H1 (cell line): ENCODE measurements around the gene TMEM51. TPM values are rescaled to one million over a fixed set of nuclear protein-coding genes. Genes with fewer than 3 reads are reported as not detected.

Source experiments
- CTCF ChIA-PET: fragments of 300-600 bp; sonication (Branson Sonifier 250); formaldehyde crosslinking; loops from one replicate; lab custom pipeline; 2021; ENCODE audit not compliant: partially characterized antibody; lab: Charles Lee
- POLR2A ChIA-PET: fragments of 300-600 bp; sonication (Branson Sonifier 250); formaldehyde crosslinking; loops from one replicate; lab custom pipeline; 2021; ENCODE audit warnings: inconsistent platforms; ENCODE audit not compliant: partially characterized antibody; lab: Charles Lee
- DNase-seq, 2 experiments: peaks; one replicate each; pipeline versions ENCODE4 v3.0.0 to v3.0.0-alpha.2; 2010 to 2022; ENCODE audit warnings: low spot score in 2 of 2, low read depth in 1 of 2, mixed read lengths in 1 of 2
- FAIRE-seq: peaks from 2 replicates; lab custom pipeline; 2011; peaks lifted over from hg19 to GRCh38; lab: Jason Lieb, UNC
- H2AFZ ChIP-seq: 2 replicates; pipeline ENCODE4 v1.8.1; 2012; ENCODE audit warnings: low read length, inconsistent platforms
- H2AK5ac ChIP-seq: 2 replicates; pipeline ENCODE4 v1.6.1; 2013; ENCODE audit warnings: low read depth, low read length
- H2BK120ac ChIP-seq: replicated peaks from 2 replicates; pipeline ENCODE3; 2013; ENCODE audit warnings: low read depth, low read length, inconsistent platforms
- H2BK12ac ChIP-seq: 2 replicates; pipeline ENCODE4 v1.6.1; 2013; ENCODE audit warnings: low read depth, low read length
- H2BK15ac ChIP-seq: 2 replicates; pipeline ENCODE4 v1.6.1; 2013; ENCODE audit warnings: low read length
- H2BK20ac ChIP-seq: 2 replicates; pipeline ENCODE4 v1.6.1; 2013; ENCODE audit warnings: low read length
- H2BK5ac ChIP-seq: 2 replicates; pipeline ENCODE4 v1.6.1; 2013; ENCODE audit warnings: low read depth, low read length
- H3K14ac ChIP-seq: 2 replicates; pipeline ENCODE4 v1.6.1; 2013; ENCODE audit warnings: inconsistent platforms; ENCODE audit not compliant: insufficient read length
- H3K18ac ChIP-seq: 2 replicates; pipeline ENCODE4 v1.6.1; 2013; ENCODE audit warnings: low read length; ENCODE audit errors: extremely low read depth
- H3K23ac ChIP-seq: 2 replicates; pipeline ENCODE4 v1.6.1; 2013; ENCODE audit warnings: inconsistent platforms; ENCODE audit not compliant: insufficient read length
- H3K23me2 ChIP-seq: 2 replicates; pipeline ENCODE4 v1.6.1; 2013; ENCODE audit warnings: low read depth, low read length
- H3K27ac ChIP-seq: 2 replicates; pipeline ENCODE4 v1.6.1; 2011; ENCODE audit warnings: low read depth, low read length, inconsistent platforms
- H3K27me3 ChIP-seq, 4 experiments: replicated peaks in 1 of 4; 1 replicate in 1 of 4; 2 replicates in 3 of 4; pipeline versions ENCODE4 v1.6.1 to v1.8.1; 2011 to 2013; ENCODE audit warnings: low read length in 3 of 4, mild to moderate bottlenecking in 3 of 4, inconsistent platforms in 2 of 4, mixed read lengths in 2 of 4, moderate library complexity in 1 of 4; ENCODE audit not compliant: control insufficient read depth in 3 of 4, insufficient read depth in 3 of 4; ENCODE audit errors: extremely low read depth in 1 of 4
- H3K36me3 ChIP-seq, 4 experiments: 2 replicates each; pipeline versions ENCODE4 v1.6.1 to v1.8.1; 2011 to 2013; ENCODE audit warnings: mild to moderate bottlenecking in 4 of 4, low read length in 3 of 4, moderate library complexity in 2 of 4, control low read depth in 1 of 4, inconsistent platforms in 1 of 4; ENCODE audit not compliant: insufficient read depth in 4 of 4, control insufficient read depth in 2 of 4
- H3K4ac ChIP-seq: replicated peaks from 2 replicates; pipeline ENCODE3; 2013; ENCODE audit warnings: low read length, low read depth, mixed read lengths, inconsistent platforms; ENCODE audit not compliant: insufficient read length
- H3K4me1 ChIP-seq, 4 experiments: replicated peaks in 1 of 4; 1 replicate in 1 of 4; 2 replicates in 3 of 4; pipeline versions ENCODE4 v1.6.1 to v1.8.1; 2011 to 2013; ENCODE audit warnings: low read length in 3 of 4, inconsistent platforms in 2 of 4, mixed read lengths in 1 of 4; ENCODE audit not compliant: insufficient read depth in 4 of 4, control insufficient read depth in 3 of 4
- H3K4me2 ChIP-seq, 2 experiments: 2 replicates each; pipeline versions ENCODE4 v1.6.1 to v1.8.1; 2011 to 2013; ENCODE audit warnings: low read depth in 2 of 2, low read length in 2 of 2, control low read depth in 1 of 2, inconsistent platforms in 1 of 2, mild to moderate bottlenecking in 1 of 2; ENCODE audit not compliant: insufficient read depth in 1 of 2
- H3K4me3 ChIP-seq, 4 experiments: fragments of 200-600, 300-600 bp in 1 of 4; sonication (generic), shearing (Covaris generic), sonication (Bioruptor Twin) in 1 of 4; 2 replicates each; pipeline versions ENCODE4 v1.5.1 to v1.8.1; 2011 to 2016; ENCODE audit warnings: low read length in 4 of 4, low read depth in 3 of 4, control low read depth in 2 of 4, inconsistent platforms in 2 of 4, mild to moderate bottlenecking in 2 of 4, mixed read lengths in 1 of 4, moderate library complexity in 1 of 4; ENCODE audit not compliant: insufficient read depth in 2 of 4; ENCODE audit errors: extremely low read depth in 1 of 4
- H3K56ac ChIP-seq: replicated peaks from 2 replicates; pipeline ENCODE3; 2013; ENCODE audit warnings: low read depth, mild to moderate bottlenecking, mixed read lengths, low read length, inconsistent platforms; ENCODE audit not compliant: insufficient read length
- H3K79me1 ChIP-seq: 2 replicates; pipeline ENCODE4 v1.6.1; 2013; ENCODE audit warnings: low read depth, low read length, control low read depth
- H3K79me2 ChIP-seq, 2 experiments: 2 replicates each; pipeline versions ENCODE4 v1.6.1 to v1.8.1; 2012 to 2013; ENCODE audit warnings: low read length in 2 of 2, mild to moderate bottlenecking in 2 of 2, inconsistent platforms in 1 of 2; ENCODE audit not compliant: insufficient read depth in 2 of 2, control insufficient read depth in 1 of 2
- H3K9ac ChIP-seq, 4 experiments: replicated peaks in 1 of 4; 1 replicate in 1 of 4; 2 replicates in 3 of 4; pipeline versions ENCODE4 v1.6.1 to v1.8.1; 2011 to 2013; ENCODE audit warnings: low read depth in 3 of 4, low read length in 3 of 4, control low read depth in 2 of 4, mild to moderate bottlenecking in 2 of 4, moderate library complexity in 2 of 4, inconsistent platforms in 1 of 4; ENCODE audit errors: extremely low read depth in 1 of 4
- H3K9me3 ChIP-seq, 2 experiments: 2 replicates each; pipeline versions ENCODE4 v1.6.1 to v1.8.1; 2012 to 2013; ENCODE audit warnings: mild to moderate bottlenecking in 2 of 2, moderate library complexity in 2 of 2, control low read depth in 1 of 2, inconsistent platforms in 1 of 2, low read depth in 1 of 2, low read length in 1 of 2, mixed read lengths in 1 of 2; ENCODE audit not compliant: insufficient read depth in 2 of 2
- H4K20me1 ChIP-seq, 2 experiments: replicated peaks in 1 of 2; 2 replicates each; pipeline versions ENCODE3 to v1.8.1; 2011 to 2013; ENCODE audit warnings: inconsistent platforms in 2 of 2, low read length in 2 of 2, mild to moderate bottlenecking in 1 of 2; ENCODE audit not compliant: insufficient read depth in 2 of 2, control insufficient read depth in 1 of 2
- H4K5ac ChIP-seq: 2 replicates; pipeline ENCODE4 v1.6.1; 2013; ENCODE audit warnings: low read length, low read depth, mixed read lengths, inconsistent platforms; ENCODE audit not compliant: insufficient read length
- H4K8ac ChIP-seq: 2 replicates; pipeline ENCODE4 v1.8.0; 2013; ENCODE audit warnings: mild to moderate bottlenecking, moderate library complexity, low read length, inconsistent platforms; ENCODE audit not compliant: insufficient read depth; ENCODE audit errors: extremely low read depth
- H4K91ac ChIP-seq: replicated peaks from 2 replicates; pipeline ENCODE3; 2013; ENCODE audit warnings: low read length, mixed read lengths, inconsistent platforms; ENCODE audit not compliant: insufficient read length
- ASH2L ChIP-seq: fragments of 200-600, 300-600 bp; sonication (generic); IDR thresholded peaks from one replicate; pipeline ENCODE4 v1.7.1; 2017; ENCODE audit warnings: low read length
- CBX5 ChIP-seq: fragments of 300-800, 300-1000 bp; sonication (generic); IDR thresholded peaks from 2 replicates; pipeline ENCODE4 v1.7.1; 2016; ENCODE audit warnings: antibody characterized with exemption, low read length, low read depth
- CHD1 ChIP-seq: IDR thresholded peaks from 2 replicates; pipeline ENCODE4 v1.6.1; 2012; ENCODE audit warnings: low read depth, low read length, improper control_type of control experiment
- CREB1 ChIP-seq: IDR thresholded peaks from 2 replicates; pipeline ENCODE4 v1.6.1; 2012; ENCODE audit warnings: inconsistent platforms
- EGR1 ChIP-seq: IDR thresholded peaks from 2 replicates; pipeline ENCODE4 v1.6.1; 2011; ENCODE audit warnings: low read depth, low read length, borderline replicate concordance
- GABPA ChIP-seq: IDR thresholded peaks from 2 replicates; pipeline ENCODE4 v1.6.1; 2011; ENCODE audit warnings: mild to moderate bottlenecking, low read length, moderate library complexity, borderline replicate concordance; ENCODE audit not compliant: insufficient read depth
- HDAC2 ChIP-seq, 2 experiments: fragments of 300-600 bp in 1 of 2; sonication (generic) in 1 of 2; IDR thresholded peaks; 2 replicates each; pipeline ENCODE4 v1.6.1; 2011 to 2012; ENCODE audit warnings: low read depth in 2 of 2, low read length in 2 of 2, mild to moderate bottlenecking in 2 of 2, moderate library complexity in 2 of 2, borderline replicate concordance in 1 of 2, inconsistent platforms in 1 of 2
- HDAC6 ChIP-seq: IDR thresholded peaks from one replicate; pipeline ENCODE4 v1.7.1; 2012; ENCODE audit warnings: low read depth, mild to moderate bottlenecking, inconsistent platforms, low read length, moderate library complexity
- KDM5A ChIP-seq: fragments of 200-600 bp; IDR thresholded peaks from 2 replicates; pipeline ENCODE4 v1.7.1; 2012; ENCODE audit warnings: mild to moderate bottlenecking, low read length, inconsistent platforms, mixed read lengths
- RAD21 ChIP-seq, 2 experiments: IDR thresholded peaks in 1 of 2; conservative IDR thresholded peaks in 1 of 2; 2 replicates each; pipeline ENCODE4 v1.6.1; 2011; ENCODE audit warnings: low read depth in 2 of 2, low read length in 2 of 2, improper control_type of control experiment in 1 of 2, inconsistent platforms in 1 of 2, mild to moderate bottlenecking in 1 of 2, moderate library complexity in 1 of 2
- RFX5 ChIP-seq: IDR thresholded peaks from 2 replicates; pipeline ENCODE4 v1.6.1; 2011; ENCODE audit warnings: low read depth, low read length, improper control_type of control experiment, borderline replicate concordance
- RXRA ChIP-seq: IDR thresholded peaks from 2 replicates; pipeline ENCODE4 v1.6.1; 2011; ENCODE audit warnings: low read depth, mild to moderate bottlenecking, low read length, moderate library complexity; ENCODE audit not compliant: insufficient read depth
- SIX5 ChIP-seq: IDR thresholded peaks from 2 replicates; pipeline ENCODE4 v1.6.1; 2011; ENCODE audit warnings: mild to moderate bottlenecking, low read depth, low read length
- TAF1 ChIP-seq: IDR thresholded peaks from 2 replicates; pipeline ENCODE4 v1.6.1; 2011; ENCODE audit warnings: mild to moderate bottlenecking, low read depth, low read length
- TBP ChIP-seq: IDR thresholded peaks from 2 replicates; pipeline ENCODE4 v1.6.1; 2011; ENCODE audit warnings: low read depth, low read length, improper control_type of control experiment
- WGBS, 2 experiments: shearing (Covaris generic) in 1 of 2; methylation state at CpG; one replicate each; pipeline versions ENCODE4 v1.1.6 to v1.1.7; 2013 to 2015; ENCODE audit warnings: low lambda C conversion rate in 2 of 2, mixed read lengths in 2 of 2, inconsistent platforms in 1 of 2, low coverage in 1 of 2, missing lambda C conversion rate in 1 of 2; ENCODE audit not compliant: insufficient replicate concordance in 2 of 2, insufficient coverage in 1 of 2, insufficient read length in 1 of 2; ENCODE audit errors: extremely low coverage in 1 of 2, missing lambda C conversion rate in 1 of 2; 5-methylcytosine and 5-hydroxymethylcytosine counted together
- polyA plus RNA-seq, 7 experiments: library from polyadenylated mRNA; depleted of rRNA in 3 of 7; stranded (reverse) in 5 of 7; unstranded in 2 of 7; fragments of >200 nt in 5 of 7; fragments of 200-250 nt in 2 of 7; gene quantifications; 1 replicate in 5 of 7; 2 replicates in 1 of 7; 4 replicates in 1 of 7; pipeline versions ENCODE4 v1.2.1 to v1.2.3, GENCODE V29; 2011 to 2013; ENCODE audit warnings: missing spikeins in 2 of 7, mixed read lengths in 2 of 7
- total RNA-seq: library from RNA; stranded (reverse); fragmentation: NEBNext Ultra II Directional; extraction: Animal tissue kit (Norgen Biotek cat#: 25700); gene quantifications from 2 replicates; pipeline ENCODE4 v1.2.1, GENCODE V29; 2021

The TMEM51 gene
- total and polyA plus RNA-seq, 2 of the 8 experiments (the other 6 are each of a cell fraction or from before 2014, with no cell fraction given) = 9.9 to 10.7 TPM

DNA sequence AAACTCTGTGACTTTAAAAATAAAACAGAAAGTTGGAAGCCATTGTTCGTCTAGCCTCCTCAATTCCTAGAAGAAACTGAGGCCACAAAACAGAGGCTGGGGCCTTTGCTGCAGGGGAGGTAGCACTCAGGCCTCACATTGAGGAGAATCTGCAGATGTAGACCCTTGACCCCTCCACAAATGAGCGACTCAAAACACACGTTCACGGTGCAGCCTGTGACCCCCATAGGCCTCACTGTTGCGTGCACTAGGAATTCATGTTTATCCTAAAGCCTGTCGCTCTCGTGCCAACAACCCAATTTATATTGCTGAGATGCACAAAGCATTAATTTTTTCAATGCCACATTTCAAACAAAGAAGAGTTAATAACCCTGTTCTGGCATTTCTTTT is 5.6 kb downstream of the TMEM51 start:
- Histone ChIP-seq H4K20me1 (peaks cover 11 to 15% of the 10 kb centered on the region in 2 experiments), H2BK12ac (no peak overlapping the region), H3K27ac (no peak overlapping the region), H2BK5ac (no peak overlapping the region), H4K91ac (no peak overlapping the region), H3K9me3 (no peaks in the 10 kb centered on the region), H4K5ac (no peak overlapping the region), H3K79me1 (peaks cover 5% of the 10 kb centered on the region; the same call in 1 of the 2 replicates), H3K23ac (no peak overlapping the region), H2BK20ac (no peak overlapping the region), H3K4me1 (peaks cover 3 to 15% (median 9%) of the 10 kb centered on the region in 4 experiments; a peak in 6 of 7 replicates), H3K36me3 (no peaks in the 10 kb centered on the region), H3K56ac (no peak overlapping the region), H3K14ac (no peak overlapping the region), H2AFZ (no peak overlapping the region), H2BK120ac (no peak overlapping the region), H4K8ac (no peak overlapping the region), H3K4ac (no peak overlapping the region), H3K4me3 (no peak overlapping the region), H3K27me3 (peaks cover 0 to 5% (median 2%) of the 10 kb centered on the region in 4 experiments; a peak in 4 of 7 replicates), H2BK15ac (no peak overlapping the region), H3K4me2 (no peak overlapping the region), H2AK5ac (no peak overlapping the region), H3K18ac (no peak overlapping the region), H3K79me2 (peaks cover 0 to 38% of the 10 kb centered on the region in 2 experiments; a peak in 3 of 4 replicates), H3K9ac (no peak overlapping the region), H3K23me2 (peaks cover 5% of the 10 kb centered on the region; the same call in 1 of the 2 replicates)
- ChIA-PET CTCF (interaction anchor here (1.0 to 4.1 kb wide), 2 partner anchors 31 to 45 kb away, joined by 9 to 15 read pairs; no protein-coding TSS in a partner anchor), POLR2A (no interaction called here)
- DNase-seq (no peak), FAIRE-seq (no peak)
- WGBS, 2 experiments = 78% methylated on average over 7 of the region's 7 CpGs; no CpG with 5 or more reads in 1 of the 2 experiments
- no peak for TF ChIP-seq HDAC6
- TF ChIP-seq CBX5 = no peak
- no peak for TF ChIP-seq SIX5
- no peak for TF ChIP-seq EGR1
- TF ChIP-seq RXRA = no peak
- TF ChIP-seq GABPA = no peak
- TF ChIP-seq CREB1 = no peak
- no peak for TF ChIP-seq HDAC2 (IDR thresholded peaks at IDR 0.05; ENCODE audit: borderline replicate concordance in 1 of 2, low read depth in 2 of 2, low read length in 2 of 2)
- TF ChIP-seq CHD1 = no peak
- TF ChIP-seq RAD21 (IDR thresholded peaks at IDR 0.05 in 1 of 2, conservative IDR thresholded peaks at IDR 0.05 in 1 of 2; ENCODE audit: low read depth in 2 of 2, low read length in 2 of 2) = no peak
- TF ChIP-seq TBP = no peak
- TF ChIP-seq ASH2L = no peak
- TF ChIP-seq TAF1 = no peak
- TF ChIP-seq RFX5 = no peak
- no peak for TF ChIP-seq KDM5A
